Liver (tissue), 9 donors: ENCODE results near the gene SPATA33. TPM values are rescaled to one million over a fixed set of nuclear protein-coding genes. Genes with fewer than 3 reads are reported as not detected.

ENCODE experiments used
- DNase-seq: peaks from one replicate; pipeline ENCODE4 v3.0.0-alpha.2; 2017; ENCODE audit warnings: low spot score
- H3K27ac ChIP-seq, 2 donors: one replicate each; pipeline ENCODE4 v1.7.0; 2013; ENCODE audit warnings: inconsistent platforms in 2 of 2, low read length in 2 of 2, control low read depth in 1 of 2, low read depth in 1 of 2, mild to moderate bottlenecking in 1 of 2
- H3K27me3 ChIP-seq, 4 donors: one replicate each; pipeline versions ENCODE4 v1.6.1 to v1.7.0; 2013; ENCODE audit warnings: low read length in 3 of 4, inconsistent platforms in 1 of 4, mild to moderate bottlenecking in 1 of 4, moderate library complexity in 1 of 4; ENCODE audit not compliant: control insufficient read depth in 4 of 4, insufficient read depth in 4 of 4
- H3K36me3 ChIP-seq, 4 donors: one replicate each; pipeline versions ENCODE4 v1.6.1 to v1.7.0; 2013; ENCODE audit warnings: low read length in 3 of 4, mild to moderate bottlenecking in 3 of 4, low read depth in 1 of 4, moderate library complexity in 1 of 4; ENCODE audit not compliant: control insufficient read depth in 4 of 4, insufficient read depth in 3 of 4
- H3K4me1 ChIP-seq, 4 donors: one replicate each; pipeline versions ENCODE4 v1.6.1 to v1.7.0; 2013; ENCODE audit warnings: low read length in 3 of 4, mild to moderate bottlenecking in 3 of 4, moderate library complexity in 1 of 4; ENCODE audit not compliant: control insufficient read depth in 4 of 4, insufficient read depth in 4 of 4
- H3K4me3 ChIP-seq, 3 donors: one replicate each; pipeline versions ENCODE4 v1.6.1 to v1.7.0; 2013; ENCODE audit warnings: low read length in 3 of 3, control low read depth in 1 of 3, low read depth in 1 of 3, mild to moderate bottlenecking in 1 of 3
- H3K9ac ChIP-seq, 2 donors: one replicate each; pipeline ENCODE4 v1.7.0; 2013; ENCODE audit warnings: low read length in 2 of 2, mild to moderate bottlenecking in 2 of 2, moderate library complexity in 2 of 2, control low read depth in 1 of 2, low read depth in 1 of 2
- H3K9me3 ChIP-seq, 4 donors: one replicate each; pipeline versions ENCODE4 v1.6.1 to v1.7.0; 2013; ENCODE audit warnings: low read length in 3 of 4; ENCODE audit not compliant: control insufficient read depth in 4 of 4
- EGR1 ChIP-seq, 2 donors: IDR thresholded peaks; 2 replicates each; pipeline ENCODE4 v1.6.1; 2016 to 2018; ENCODE audit warnings: antibody characterized with exemption in 2 of 2, low read depth in 2 of 2
- FOXA1 ChIP-seq: IDR thresholded peaks from 2 replicates; pipeline ENCODE4 v1.6.1; 2016; ENCODE audit warnings: antibody characterized with exemption
- FOXA2 ChIP-seq: IDR thresholded peaks from 2 replicates; pipeline ENCODE4 v1.6.1; 2016; ENCODE audit warnings: antibody characterized with exemption
- GABPA ChIP-seq, 2 donors: IDR thresholded peaks in 1 of 2; conservative IDR thresholded peaks in 1 of 2; 2 replicates each; pipeline ENCODE4 v1.6.1; 2016; ENCODE audit warnings: antibody characterized with exemption in 2 of 2, mild to moderate bottlenecking in 1 of 2, moderate library complexity in 1 of 2
- HNF4A ChIP-seq, 2 donors: conservative IDR thresholded peaks; 2 replicates each; pipeline ENCODE4 v1.6.1; 2016; ENCODE audit warnings: antibody characterized with exemption in 2 of 2, mild to moderate bottlenecking in 2 of 2
- HNF4G ChIP-seq: IDR thresholded peaks from 2 replicates; pipeline ENCODE4 v1.6.1; 2016; ENCODE audit warnings: antibody characterized with exemption
- JUND ChIP-seq, 2 donors: IDR thresholded peaks; 2 replicates each; pipeline ENCODE4 v1.6.1; 2016; ENCODE audit warnings: antibody characterized with exemption in 2 of 2
- NR2F2 ChIP-seq: IDR thresholded peaks from 2 replicates; pipeline ENCODE4 v1.6.1; 2016; ENCODE audit warnings: antibody characterized with exemption
- RAD21 ChIP-seq, 2 donors: IDR thresholded peaks; 2 replicates each; pipeline ENCODE4 v1.6.1; 2016; ENCODE audit warnings: antibody characterized with exemption in 2 of 2, mild to moderate bottlenecking in 2 of 2
- RXRA ChIP-seq, 2 donors: IDR thresholded peaks; 2 replicates each; pipeline ENCODE4 v1.6.1; 2017 to 2018; ENCODE audit warnings: antibody characterized with exemption in 2 of 2, mild to moderate bottlenecking in 1 of 2
- SP1 ChIP-seq: IDR thresholded peaks from 2 replicates; pipeline ENCODE4 v1.6.1; 2018; ENCODE audit warnings: antibody characterized with exemption, mild to moderate bottlenecking
- TAF1 ChIP-seq: conservative IDR thresholded peaks from 2 replicates; pipeline ENCODE4 v1.6.1; 2016; ENCODE audit warnings: antibody characterized with exemption, mild to moderate bottlenecking
- YY1 ChIP-seq: IDR thresholded peaks from 2 replicates; pipeline ENCODE4 v1.6.1; 2016; ENCODE audit warnings: antibody characterized with exemption, mild to moderate bottlenecking
- WGBS: extraction: QIAGEN DNeasy Blood & Tissue Kit; methylation state at CpG from one replicate; pipeline ENCODE4 v1.1.7; 2013; 5-methylcytosine and 5-hydroxymethylcytosine counted together
- polyA plus RNA-seq, 2 donors: library from polyadenylated mRNA; stranded (reverse) in 1 of 2; unstranded in 1 of 2; fragments of 200-250 nt in 1 of 2; fragments of >200 nt in 1 of 2; fragmentation: Nextera tagmentation in 1 of 2; extraction: Ambion mirVana in 1 of 2; gene quantifications; one replicate each; pipeline versions ENCODE4 v1.2.1 to v1.2.3, GENCODE V29; 2013 to 2015
- total RNA-seq, 2 donors: library from RNA; depleted of rRNA; stranded (reverse); fragments of >200 nt; gene quantifications; one replicate each; pipeline ENCODE4 v1.2.3, GENCODE V29; 2014
- TF ChIP-seq, protein P1 (sequence below): IDR thresholded peaks from 2 replicates; pipeline ENCODE4 v1.6.1; 2016; ENCODE audit warnings: antibody characterized with exemption, mild to moderate bottlenecking
- TF ChIP-seq, protein P2 (sequence below): IDR thresholded peaks from 2 replicates; pipeline ENCODE4 v1.6.1; 2016; ENCODE audit warnings: antibody characterized with exemption
- TF ChIP-seq, protein P3 (sequence below): fragments of 150-350 bp; IDR thresholded peaks from 2 replicates; pipeline ENCODE4 v1.5.1; 2017; ENCODE audit warnings: improper control_type of control experiment, low read depth, low read length; ENCODE audit not compliant: missing input control
- TF ChIP-seq, protein P4 (sequence below): IDR thresholded peaks from 2 replicates; pipeline ENCODE4 v1.6.1; 2016; ENCODE audit warnings: antibody characterized with exemption
- TF ChIP-seq, protein P5 (sequence below): IDR thresholded peaks from 2 replicates; pipeline ENCODE4 v1.6.1; 2016; ENCODE audit warnings: antibody characterized with exemption
- donor health status: healthy.
- donor health status: healthy.
- donor health status: healthy.
- donor health status: healthy.
- donor health status: healthy.

SPATA33 gene
- total and polyA plus RNA-seq, 4 donors = 1.6 to 3.6 (median 3.4) TPM

DNA sequence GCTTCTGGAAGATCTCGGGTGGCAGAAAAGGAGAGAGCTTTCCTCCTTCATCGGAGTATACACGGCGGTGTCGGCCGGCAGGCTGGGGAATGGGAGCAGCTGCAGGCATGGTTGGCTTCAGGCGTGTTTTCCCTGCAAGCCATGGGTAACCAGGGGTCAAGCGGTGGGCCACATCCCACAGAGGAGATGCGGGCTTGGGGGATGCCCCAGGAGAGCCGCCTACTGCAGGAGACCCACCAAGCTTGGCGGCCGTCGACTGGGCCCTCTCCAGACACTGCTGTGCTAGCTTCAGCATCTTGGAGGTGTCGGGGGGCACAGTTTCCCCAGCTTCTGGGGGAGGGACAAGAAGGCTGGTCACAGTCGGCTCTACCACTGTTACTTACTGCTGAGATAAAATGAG is 58.9 kb downstream of the SPATA33 start (continued):
- TF ChIP-seq, protein P1, sequence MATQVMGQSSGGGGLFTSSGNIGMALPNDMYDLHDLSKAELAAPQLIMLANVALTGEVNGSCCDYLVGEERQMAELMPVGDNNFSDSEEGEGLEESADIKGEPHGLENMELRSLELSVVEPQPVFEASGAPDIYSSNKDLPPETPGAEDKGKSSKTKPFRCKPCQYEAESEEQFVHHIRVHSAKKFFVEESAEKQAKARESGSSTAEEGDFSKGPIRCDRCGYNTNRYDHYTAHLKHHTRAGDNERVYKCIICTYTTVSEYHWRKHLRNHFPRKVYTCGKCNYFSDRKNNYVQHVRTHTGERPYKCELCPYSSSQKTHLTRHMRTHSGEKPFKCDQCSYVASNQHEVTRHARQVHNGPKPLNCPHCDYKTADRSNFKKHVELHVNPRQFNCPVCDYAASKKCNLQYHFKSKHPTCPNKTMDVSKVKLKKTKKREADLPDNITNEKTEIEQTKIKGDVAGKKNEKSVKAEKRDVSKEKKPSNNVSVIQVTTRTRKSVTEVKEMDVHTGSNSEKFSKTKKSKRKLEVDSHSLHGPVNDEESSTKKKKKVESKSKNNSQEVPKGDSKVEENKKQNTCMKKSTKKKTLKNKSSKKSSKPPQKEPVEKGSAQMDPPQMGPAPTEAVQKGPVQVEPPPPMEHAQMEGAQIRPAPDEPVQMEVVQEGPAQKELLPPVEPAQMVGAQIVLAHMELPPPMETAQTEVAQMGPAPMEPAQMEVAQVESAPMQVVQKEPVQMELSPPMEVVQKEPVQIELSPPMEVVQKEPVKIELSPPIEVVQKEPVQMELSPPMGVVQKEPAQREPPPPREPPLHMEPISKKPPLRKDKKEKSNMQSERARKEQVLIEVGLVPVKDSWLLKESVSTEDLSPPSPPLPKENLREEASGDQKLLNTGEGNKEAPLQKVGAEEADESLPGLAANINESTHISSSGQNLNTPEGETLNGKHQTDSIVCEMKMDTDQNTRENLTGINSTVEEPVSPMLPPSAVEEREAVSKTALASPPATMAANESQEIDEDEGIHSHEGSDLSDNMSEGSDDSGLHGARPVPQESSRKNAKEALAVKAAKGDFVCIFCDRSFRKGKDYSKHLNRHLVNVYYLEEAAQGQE = no peak
- TF ChIP-seq FOXA2 (no peak), EGR1 (IDR thresholded peaks at IDR 0.05; ENCODE audit: low read depth in 2 of 2) (no peak), RAD21 (IDR thresholded peaks at IDR 0.05) (no peak), JUND (IDR thresholded peaks at IDR 0.05) (no peak)

DNA sequence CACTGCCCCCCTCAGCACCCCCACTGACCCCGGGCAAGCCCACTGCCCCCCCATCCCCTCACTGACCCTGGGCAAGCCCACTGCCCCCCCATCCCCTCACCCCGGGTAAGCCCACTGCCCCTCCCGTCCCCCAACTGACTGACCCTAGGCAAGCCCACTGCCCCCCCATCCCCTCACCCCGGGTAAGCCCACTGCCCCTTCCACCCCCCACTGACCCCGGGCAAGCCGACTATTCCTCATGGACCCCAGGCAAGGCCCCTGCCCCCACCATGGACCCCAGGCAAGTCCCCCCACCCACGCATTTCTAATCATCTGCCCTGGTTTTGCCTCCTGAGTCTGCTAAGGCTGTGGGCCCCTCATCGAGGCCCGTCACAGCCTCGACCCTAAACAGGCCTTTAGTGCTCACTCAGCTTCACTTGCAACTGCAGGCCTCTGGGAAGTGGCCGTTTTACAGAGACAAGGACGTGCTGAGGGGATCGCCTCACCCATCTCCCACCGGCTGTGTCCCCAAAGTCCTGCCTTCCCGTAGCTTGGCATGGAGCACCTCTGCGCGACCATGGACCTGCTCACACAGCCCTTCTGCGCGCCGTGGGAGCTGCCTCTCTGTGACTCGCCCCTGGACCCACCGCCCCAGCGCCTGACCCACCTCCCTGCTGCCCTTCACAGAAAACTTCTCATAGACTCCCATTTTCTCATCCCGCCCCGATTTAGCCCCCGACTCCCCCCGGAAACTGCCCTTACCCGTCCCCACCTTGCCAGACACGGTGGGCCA is 59.5 kb downstream of the SPATA33 start:
- no peaks in the 10 kb centered on the region for H3K36me3 ChIP-seq
- H3K9me3 ChIP-seq = no peaks in the 10 kb centered on the region
- TF ChIP-seq, protein P2, sequence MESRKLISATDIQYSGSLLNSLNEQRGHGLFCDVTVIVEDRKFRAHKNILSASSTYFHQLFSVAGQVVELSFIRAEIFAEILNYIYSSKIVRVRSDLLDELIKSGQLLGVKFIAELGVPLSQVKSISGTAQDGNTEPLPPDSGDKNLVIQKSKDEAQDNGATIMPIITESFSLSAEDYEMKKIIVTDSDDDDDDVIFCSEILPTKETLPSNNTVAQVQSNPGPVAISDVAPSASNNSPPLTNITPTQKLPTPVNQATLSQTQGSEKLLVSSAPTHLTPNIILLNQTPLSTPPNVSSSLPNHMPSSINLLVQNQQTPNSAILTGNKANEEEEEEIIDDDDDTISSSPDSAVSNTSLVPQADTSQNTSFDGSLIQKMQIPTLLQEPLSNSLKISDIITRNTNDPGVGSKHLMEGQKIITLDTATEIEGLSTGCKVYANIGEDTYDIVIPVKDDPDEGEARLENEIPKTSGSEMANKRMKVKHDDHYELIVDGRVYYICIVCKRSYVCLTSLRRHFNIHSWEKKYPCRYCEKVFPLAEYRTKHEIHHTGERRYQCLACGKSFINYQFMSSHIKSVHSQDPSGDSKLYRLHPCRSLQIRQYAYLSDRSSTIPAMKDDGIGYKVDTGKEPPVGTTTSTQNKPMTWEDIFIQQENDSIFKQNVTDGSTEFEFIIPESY = no peak
- TF ChIP-seq GABPA (IDR thresholded peaks at IDR 0.05 in 1 of 2, conservative IDR thresholded peaks at IDR 0.05 in 1 of 2) (no peak), TAF1 (no peak), JUND (IDR thresholded peaks at IDR 0.05) (no peak), RAD21 (IDR thresholded peaks at IDR 0.05) (no peak), FOXA1 (no peak), SP1 (no peak), NR2F2 (no peak), YY1 (no peak), HNF4G (no peak), RXRA (IDR thresholded peaks at IDR 0.05) (no peak), HNF4A (conservative IDR thresholded peaks at IDR 0.05) (no peak), EGR1 (IDR thresholded peaks at IDR 0.05; ENCODE audit: low read depth in 2 of 2) (no peak)
- TF ChIP-seq, protein P1 = no peak
- TF ChIP-seq, protein P3, sequence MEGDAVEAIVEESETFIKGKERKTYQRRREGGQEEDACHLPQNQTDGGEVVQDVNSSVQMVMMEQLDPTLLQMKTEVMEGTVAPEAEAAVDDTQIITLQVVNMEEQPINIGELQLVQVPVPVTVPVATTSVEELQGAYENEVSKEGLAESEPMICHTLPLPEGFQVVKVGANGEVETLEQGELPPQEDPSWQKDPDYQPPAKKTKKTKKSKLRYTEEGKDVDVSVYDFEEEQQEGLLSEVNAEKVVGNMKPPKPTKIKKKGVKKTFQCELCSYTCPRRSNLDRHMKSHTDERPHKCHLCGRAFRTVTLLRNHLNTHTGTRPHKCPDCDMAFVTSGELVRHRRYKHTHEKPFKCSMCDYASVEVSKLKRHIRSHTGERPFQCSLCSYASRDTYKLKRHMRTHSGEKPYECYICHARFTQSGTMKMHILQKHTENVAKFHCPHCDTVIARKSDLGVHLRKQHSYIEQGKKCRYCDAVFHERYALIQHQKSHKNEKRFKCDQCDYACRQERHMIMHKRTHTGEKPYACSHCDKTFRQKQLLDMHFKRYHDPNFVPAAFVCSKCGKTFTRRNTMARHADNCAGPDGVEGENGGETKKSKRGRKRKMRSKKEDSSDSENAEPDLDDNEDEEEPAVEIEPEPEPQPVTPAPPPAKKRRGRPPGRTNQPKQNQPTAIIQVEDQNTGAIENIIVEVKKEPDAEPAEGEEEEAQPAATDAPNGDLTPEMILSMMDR = no peak
- TF ChIP-seq, protein P4, sequence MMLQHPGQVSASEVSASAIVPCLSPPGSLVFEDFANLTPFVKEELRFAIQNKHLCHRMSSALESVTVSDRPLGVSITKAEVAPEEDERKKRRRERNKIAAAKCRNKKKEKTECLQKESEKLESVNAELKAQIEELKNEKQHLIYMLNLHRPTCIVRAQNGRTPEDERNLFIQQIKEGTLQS = no peak
- TF ChIP-seq, protein P5, sequence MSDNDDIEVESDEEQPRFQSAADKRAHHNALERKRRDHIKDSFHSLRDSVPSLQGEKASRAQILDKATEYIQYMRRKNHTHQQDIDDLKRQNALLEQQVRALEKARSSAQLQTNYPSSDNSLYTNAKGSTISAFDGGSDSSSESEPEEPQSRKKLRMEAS = no peak
- H3K27me3 ChIP-seq = no peaks in the 10 kb centered on the region
- H3K4me3 ChIP-seq = no peak overlapping the region
- 93% methylated on average over 29 of the region's 29 CpGs for WGBS
- no peak for DNase-seq
- H3K4me1 ChIP-seq = peaks cover 5 to 14% (median 7%) of the 10 kb centered on the region in 4 donors
- H3K9ac ChIP-seq = no peak overlapping the region
- H3K27ac ChIP-seq = no peak overlapping the region
